Astrocyte (in vitro differentiated cells and primary cell): ENCODE data around the gene TUBB4B. TPM values are rescaled to one million over a fixed set of nuclear protein-coding genes. Genes with fewer than 3 reads are reported as not detected.

ENCODE experiments used
- DNase-seq: peaks from one replicate; pipeline ENCODE4 v3.0.0-alpha.2; 2010; ENCODE audit warnings: low read depth
- FAIRE-seq: peaks from 2 replicates; lab custom pipeline; 2011; peaks lifted over from hg19 to GRCh38; lab: Jason Lieb, UNC
- H2AFZ ChIP-seq: 2 replicates; pipeline ENCODE4 v1.6.0; 2012; ENCODE audit warnings: low read depth, low read length, inconsistent platforms
- H3K27ac ChIP-seq: 2 replicates; pipeline ENCODE4 v1.5.1; 2011; ENCODE audit warnings: low read depth, low read length, inconsistent platforms
- H3K27me3 ChIP-seq: 2 replicates; pipeline ENCODE4 v1.6.0; 2011; ENCODE audit warnings: low read length, inconsistent platforms; ENCODE audit not compliant: insufficient read depth
- H3K36me3 ChIP-seq: 2 replicates; pipeline ENCODE4 v1.5.1; 2011; ENCODE audit warnings: low read length, inconsistent platforms; ENCODE audit not compliant: insufficient read depth
- H3K4me1 ChIP-seq: 2 replicates; pipeline ENCODE4 v1.5.1; 2011; ENCODE audit warnings: low read length, inconsistent platforms; ENCODE audit not compliant: insufficient read depth
- H3K4me2 ChIP-seq: 2 replicates; pipeline ENCODE4 v1.6.0; 2012; ENCODE audit warnings: low read length, inconsistent platforms
- H3K4me3 ChIP-seq: 2 replicates; pipeline ENCODE4 v1.5.1; 2011; ENCODE audit warnings: low read depth, mild to moderate bottlenecking, low read length, inconsistent platforms; ENCODE audit not compliant: insufficient read depth
- H3K79me2 ChIP-seq: 2 replicates; pipeline ENCODE4 v1.6.0; 2012; ENCODE audit warnings: mild to moderate bottlenecking, low read length, inconsistent platforms; ENCODE audit not compliant: insufficient read depth
- H3K9ac ChIP-seq: 2 replicates; pipeline ENCODE4 v1.6.0; 2012; ENCODE audit warnings: mild to moderate bottlenecking, low read length, inconsistent platforms
- H3K9me3 ChIP-seq: 2 replicates; pipeline ENCODE4 v1.5.1; 2012; ENCODE audit warnings: low read depth, mild to moderate bottlenecking, low read length, inconsistent platforms; ENCODE audit not compliant: insufficient read depth
- H4K20me1 ChIP-seq: 2 replicates; pipeline ENCODE4 v1.6.0; 2012; ENCODE audit warnings: low read length, inconsistent platforms; ENCODE audit not compliant: insufficient read depth
- H3K27ac Mint-ChIP-seq: one replicate; pipeline ENCODE4 v1.8.0; 2021; ENCODE audit warnings: mild to moderate bottlenecking, mixed read lengths; ENCODE audit not compliant: unreplicated experiment
- H3K27me3 Mint-ChIP-seq: one replicate; pipeline ENCODE4 v1.8.0; 2021; ENCODE audit warnings: low read depth, mixed read lengths; ENCODE audit not compliant: unreplicated experiment
- H3K36me3 Mint-ChIP-seq: one replicate; pipeline ENCODE4 v1.8.0; 2021; ENCODE audit warnings: low read depth, mixed read lengths; ENCODE audit not compliant: unreplicated experiment
- H3K4me1 Mint-ChIP-seq: one replicate; pipeline ENCODE4 v1.8.0; 2021; ENCODE audit warnings: low read depth, mixed read lengths; ENCODE audit not compliant: unreplicated experiment
- H3K4me3 Mint-ChIP-seq: one replicate; pipeline ENCODE4 v1.8.0; 2021; ENCODE audit warnings: mild to moderate bottlenecking, moderate library complexity, mixed read lengths; ENCODE audit not compliant: unreplicated experiment
- H3K9me3 Mint-ChIP-seq: one replicate; pipeline ENCODE4 v1.8.0; 2021; ENCODE audit warnings: mild to moderate bottlenecking, mixed read lengths; ENCODE audit not compliant: unreplicated experiment
- CTCF ChIP-seq: IDR thresholded peaks from 2 replicates; pipeline ENCODE4 v1.5.1; 2011; ENCODE audit warnings: low read depth, mild to moderate bottlenecking, inconsistent platforms, low read length, moderate library complexity; ENCODE audit not compliant: insufficient read depth
- EZH2 ChIP-seq: IDR thresholded peaks from 2 replicates; pipeline ENCODE4 v1.6.1; 2012; ENCODE audit warnings: mild to moderate bottlenecking, low read length, inconsistent platforms; ENCODE audit not compliant: insufficient read depth
- total RNA-seq: library from RNA; stranded (reverse); gene quantifications from 2 replicates; pipeline ENCODE4 v1.2.1, GENCODE V29; 2021

TUBB4B gene
- total RNA-seq, 1 donor from 2014 or later: 218 TPM

DNA sequence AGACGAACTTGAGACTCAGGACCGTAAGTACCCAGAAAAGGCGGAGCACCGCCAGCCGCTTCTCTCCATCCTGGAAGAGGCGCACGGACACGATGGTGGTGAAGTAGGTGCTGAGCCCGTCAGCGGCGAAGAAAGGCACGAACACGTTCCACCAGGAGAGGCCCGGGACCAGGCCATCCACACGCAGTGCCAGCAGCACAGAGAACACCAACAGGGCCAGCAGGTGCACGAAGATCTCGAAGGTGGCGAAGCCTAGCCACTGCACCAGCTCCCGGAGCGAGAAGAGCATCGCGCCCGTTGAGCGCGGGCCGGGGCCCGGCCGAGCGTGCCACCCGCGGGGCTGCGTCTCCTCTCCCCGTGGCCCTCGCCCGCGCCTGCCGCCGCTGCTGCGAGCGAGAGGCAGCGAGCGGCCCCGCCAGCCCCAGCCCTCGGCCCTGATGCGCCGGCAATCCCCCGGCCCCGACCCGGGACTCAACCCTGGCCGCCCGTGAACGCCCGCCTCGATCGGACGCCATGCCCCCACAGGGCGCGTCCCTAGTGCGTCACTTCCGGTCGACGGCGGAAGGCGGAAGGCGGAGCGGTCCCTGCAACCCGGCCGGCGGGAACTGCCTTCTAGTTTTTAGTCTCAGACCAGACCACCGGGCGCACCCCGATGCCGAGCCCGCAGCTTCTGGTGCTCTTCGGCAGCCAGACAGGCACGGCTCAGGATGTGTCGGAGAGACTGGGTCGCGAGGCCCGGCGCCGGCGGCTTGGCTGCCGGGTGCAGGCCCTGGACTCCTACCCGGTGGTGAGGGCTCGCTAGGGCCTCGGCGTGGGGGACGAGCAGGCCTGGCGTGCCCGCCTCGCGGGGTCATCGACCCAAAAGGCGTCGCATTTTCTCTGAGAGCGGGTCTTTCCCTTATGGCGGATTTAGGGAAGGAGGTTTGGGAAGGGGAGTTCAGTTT is 35.7 kb upstream of the TUBB4B start, which contains the start of the genes NDOR1 and TMEM203:
TSS of gene NDOR1 (plus strand) at position 575 of the 944 bp plus-strand sequence. CDS start at position 653, 78 bp downstream.
TSS of gene TMEM203 (minus strand) at position 523 of the 944 bp plus-strand sequence. CDS start at position 289, 234 bp downstream.
- Mint-ChIP-seq H3K4me1 (peaks cover 14% of the 10 kb centered on the region), H3K4me3 (peak within 1 kb of the TSS; percentile 95), H3K27me3 (no peaks in the 10 kb centered on the region), H3K27ac (peak within 1 kb of the TSS; percentile 89), H3K9me3 (no peaks in the 10 kb centered on the region), H3K36me3 (peaks cover 4% of the 10 kb centered on the region)
- TF ChIP-seq CTCF: no peak
- no peak for TF ChIP-seq EZH2
- Histone ChIP-seq H3K9me3 (no peaks in the 10 kb centered on the region), H3K4me3 (peak within 1 kb of the TSS; percentile 90), H3K27ac (peak within 1 kb of the TSS; percentile 85), H2AFZ (peak within 1 kb of the TSS; percentile 83), H3K9ac (peak within 1 kb of the TSS; percentile 97), H3K4me2 (peak within 1 kb of the TSS; percentile 98), H3K4me1 (peaks cover 23% of the 10 kb centered on the region), H4K20me1 (peaks cover 10% of the 10 kb centered on the region), H3K27me3 (no peaks in the 10 kb centered on the region), H3K36me3 (no peaks in the 10 kb centered on the region), H3K79me2 (peaks cover 53% of the 10 kb centered on the region)
- FAIRE-seq (no peak), DNase-seq (peak; percentile 62)

DNA sequence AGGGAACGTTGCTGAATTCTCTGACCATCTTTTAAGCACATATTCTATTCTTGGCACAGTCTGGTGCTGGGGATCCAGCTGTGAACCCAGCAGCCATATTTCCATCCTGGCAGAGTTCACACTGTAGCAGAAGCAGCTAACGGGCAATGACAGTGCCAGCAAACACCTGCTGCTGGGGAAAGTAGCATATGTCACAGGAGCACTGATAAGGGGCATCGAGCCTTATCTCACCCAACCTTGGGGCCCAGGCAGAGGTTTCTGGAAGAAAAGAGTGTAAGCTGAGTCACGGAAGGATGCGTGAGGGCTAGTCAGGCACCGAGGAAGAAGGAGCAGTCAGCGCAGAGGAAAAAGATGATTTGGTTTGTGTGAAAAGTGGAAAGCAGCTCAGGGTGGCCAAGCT is 34.5 kb upstream of the TUBB4B start:
- peak overlapping the region; percentile 98 for H3K4me2 ChIP-seq
- Mint-ChIP-seq H3K9me3 (no peaks in the 10 kb centered on the region), H3K27ac (peak overlapping the region; percentile 85), H3K4me1 (peaks cover 12% of the 10 kb centered on the region), H3K4me3 (peak overlapping the region; percentile 95), H3K36me3 (peaks cover 6% of the 10 kb centered on the region), H3K27me3 (no peaks in the 10 kb centered on the region)
- no peak for TF ChIP-seq EZH2
- TF ChIP-seq CTCF: no peak
- H3K27ac ChIP-seq: no peak overlapping the region
- H3K9me3 ChIP-seq: no peaks in the 10 kb centered on the region
- no peaks in the 10 kb centered on the region for H3K27me3 ChIP-seq
- H2AFZ ChIP-seq: no peak overlapping the region
- H3K4me3 ChIP-seq: peak overlapping the region; percentile 90
- FAIRE-seq (no peak), DNase-seq (no peak)
- peaks cover 10% of the 10 kb centered on the region for H4K20me1 ChIP-seq
- H3K79me2 ChIP-seq: peaks cover 50% of the 10 kb centered on the region
- H3K36me3 ChIP-seq: no peaks in the 10 kb centered on the region
- H3K9ac ChIP-seq: peak overlapping the region; percentile 97
- H3K4me1 ChIP-seq: peaks cover 23% of the 10 kb centered on the region
